ENCODE data around the gene MIX23.

DNA sequence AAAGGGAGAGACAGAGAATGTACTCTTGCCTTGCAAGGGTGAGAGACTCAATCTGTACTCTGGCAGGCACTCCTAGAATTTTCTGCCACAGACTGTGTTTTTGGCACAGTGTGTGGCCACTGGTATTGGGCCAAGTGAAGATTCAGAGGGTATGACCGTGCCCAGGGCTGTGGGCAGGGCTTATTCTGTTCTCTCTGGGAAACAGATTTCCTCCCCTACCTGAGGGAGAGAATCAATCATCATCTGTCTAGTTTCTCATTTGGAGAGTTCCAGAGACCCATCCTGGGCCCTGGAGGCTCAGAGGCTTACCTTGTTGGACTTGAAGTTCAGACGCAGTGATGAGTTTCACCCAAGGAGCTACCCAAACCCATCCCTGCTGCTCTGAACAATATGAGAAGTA lies 29.8 kb downstream of the MIX23 start:
- TF ChIP-seq, protein P1, sequence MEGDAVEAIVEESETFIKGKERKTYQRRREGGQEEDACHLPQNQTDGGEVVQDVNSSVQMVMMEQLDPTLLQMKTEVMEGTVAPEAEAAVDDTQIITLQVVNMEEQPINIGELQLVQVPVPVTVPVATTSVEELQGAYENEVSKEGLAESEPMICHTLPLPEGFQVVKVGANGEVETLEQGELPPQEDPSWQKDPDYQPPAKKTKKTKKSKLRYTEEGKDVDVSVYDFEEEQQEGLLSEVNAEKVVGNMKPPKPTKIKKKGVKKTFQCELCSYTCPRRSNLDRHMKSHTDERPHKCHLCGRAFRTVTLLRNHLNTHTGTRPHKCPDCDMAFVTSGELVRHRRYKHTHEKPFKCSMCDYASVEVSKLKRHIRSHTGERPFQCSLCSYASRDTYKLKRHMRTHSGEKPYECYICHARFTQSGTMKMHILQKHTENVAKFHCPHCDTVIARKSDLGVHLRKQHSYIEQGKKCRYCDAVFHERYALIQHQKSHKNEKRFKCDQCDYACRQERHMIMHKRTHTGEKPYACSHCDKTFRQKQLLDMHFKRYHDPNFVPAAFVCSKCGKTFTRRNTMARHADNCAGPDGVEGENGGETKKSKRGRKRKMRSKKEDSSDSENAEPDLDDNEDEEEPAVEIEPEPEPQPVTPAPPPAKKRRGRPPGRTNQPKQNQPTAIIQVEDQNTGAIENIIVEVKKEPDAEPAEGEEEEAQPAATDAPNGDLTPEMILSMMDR (IDR thresholded peaks at IDR 0.05): no peak
- TF ChIP-seq POLR2A (IDR thresholded peaks at IDR 0.05; ENCODE audit: low read depth) (no peak), EP300 (IDR thresholded peaks at IDR 0.05) (no peak)

All from esophagus muscularis mucosa (tissue), 4 donors.